ENCODE results near the gene ASB6.
"Not testable (repeated sequence)": the region's sequence is repeated elsewhere in the genome, so short reads cannot be mapped to it uniquely, and the experiment has no call there.

ASB6 gene

DNA sequence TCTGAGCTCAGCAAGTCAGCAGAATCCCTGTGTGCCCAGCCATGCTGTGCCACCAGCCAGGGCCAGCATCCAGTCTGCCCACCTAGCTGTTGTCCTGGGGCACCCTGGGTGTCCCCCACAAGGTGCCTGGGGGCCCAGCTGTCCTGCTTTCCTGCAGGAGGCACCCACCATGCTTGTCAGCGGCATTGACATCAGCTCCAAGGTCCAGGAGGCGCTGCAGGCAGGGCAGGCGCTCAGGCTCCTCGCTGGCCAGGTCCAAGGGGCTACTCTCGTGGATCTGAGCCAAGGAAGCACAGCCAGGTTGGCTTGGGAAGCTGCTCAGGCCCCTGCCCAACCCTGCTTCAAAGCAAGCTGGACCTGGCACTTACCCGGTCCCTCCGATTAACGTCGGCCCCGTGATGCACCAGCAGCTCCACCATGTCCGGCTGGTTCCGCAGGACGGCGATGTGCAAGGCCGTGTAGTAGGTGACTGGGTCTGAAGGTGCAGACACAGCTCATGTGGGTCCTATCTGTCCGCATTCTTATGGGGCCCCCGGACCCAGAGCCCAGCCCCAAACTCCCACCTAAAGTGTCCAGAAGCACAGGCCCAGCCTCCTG lies 2.8 kb downstream of the ASB6 start:
- peaks cover 26% of the 10 kb centered on the region for H3K79me2 ChIP-seq (ENCODE audit: insufficient read depth, low read length)
- no peaks in the 10 kb centered on the region for H4K20me1 ChIP-seq (ENCODE audit: low read depth, low read length)
- TF ChIP-seq, protein P1, sequence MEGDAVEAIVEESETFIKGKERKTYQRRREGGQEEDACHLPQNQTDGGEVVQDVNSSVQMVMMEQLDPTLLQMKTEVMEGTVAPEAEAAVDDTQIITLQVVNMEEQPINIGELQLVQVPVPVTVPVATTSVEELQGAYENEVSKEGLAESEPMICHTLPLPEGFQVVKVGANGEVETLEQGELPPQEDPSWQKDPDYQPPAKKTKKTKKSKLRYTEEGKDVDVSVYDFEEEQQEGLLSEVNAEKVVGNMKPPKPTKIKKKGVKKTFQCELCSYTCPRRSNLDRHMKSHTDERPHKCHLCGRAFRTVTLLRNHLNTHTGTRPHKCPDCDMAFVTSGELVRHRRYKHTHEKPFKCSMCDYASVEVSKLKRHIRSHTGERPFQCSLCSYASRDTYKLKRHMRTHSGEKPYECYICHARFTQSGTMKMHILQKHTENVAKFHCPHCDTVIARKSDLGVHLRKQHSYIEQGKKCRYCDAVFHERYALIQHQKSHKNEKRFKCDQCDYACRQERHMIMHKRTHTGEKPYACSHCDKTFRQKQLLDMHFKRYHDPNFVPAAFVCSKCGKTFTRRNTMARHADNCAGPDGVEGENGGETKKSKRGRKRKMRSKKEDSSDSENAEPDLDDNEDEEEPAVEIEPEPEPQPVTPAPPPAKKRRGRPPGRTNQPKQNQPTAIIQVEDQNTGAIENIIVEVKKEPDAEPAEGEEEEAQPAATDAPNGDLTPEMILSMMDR (IDR thresholded peaks at IDR 0.05; ENCODE audit: insufficient read depth, low read length, poor library complexity, severe bottlenecking), result no peak
- no peak overlapping the region for H3K9ac ChIP-seq (ENCODE audit: low read length)
- H3K27ac ChIP-seq (ENCODE audit: low read depth, low read length), result no peak overlapping the region
- H3K4me2 ChIP-seq (ENCODE audit: low read depth, low read length, poor library complexity, severe bottlenecking), result no peak overlapping the region
- no peaks in the 10 kb centered on the region for H3F3A ChIP-seq (ENCODE audit: insufficient read depth)
- no peaks in the 10 kb centered on the region for H3K36me3 ChIP-seq (ENCODE audit: low read length)
- no peak overlapping the region for H3K4me3 ChIP-seq (ENCODE audit: insufficient read depth, low read length, poor library complexity, severe bottlenecking)
- H2AFZ ChIP-seq (ENCODE audit: low read depth, low read length, severe bottlenecking), result no peak overlapping the region
- H3K9me3 ChIP-seq (ENCODE audit: insufficient read depth, low read length), result no peaks in the 10 kb centered on the region
- H3K27me3 ChIP-seq (ENCODE audit: low read length), result no peaks in the 10 kb centered on the region
- H3K9me2 ChIP-seq (replicated peaks; ENCODE audit: insufficient read depth, low read length), result no peaks in the 10 kb centered on the region

DNA sequence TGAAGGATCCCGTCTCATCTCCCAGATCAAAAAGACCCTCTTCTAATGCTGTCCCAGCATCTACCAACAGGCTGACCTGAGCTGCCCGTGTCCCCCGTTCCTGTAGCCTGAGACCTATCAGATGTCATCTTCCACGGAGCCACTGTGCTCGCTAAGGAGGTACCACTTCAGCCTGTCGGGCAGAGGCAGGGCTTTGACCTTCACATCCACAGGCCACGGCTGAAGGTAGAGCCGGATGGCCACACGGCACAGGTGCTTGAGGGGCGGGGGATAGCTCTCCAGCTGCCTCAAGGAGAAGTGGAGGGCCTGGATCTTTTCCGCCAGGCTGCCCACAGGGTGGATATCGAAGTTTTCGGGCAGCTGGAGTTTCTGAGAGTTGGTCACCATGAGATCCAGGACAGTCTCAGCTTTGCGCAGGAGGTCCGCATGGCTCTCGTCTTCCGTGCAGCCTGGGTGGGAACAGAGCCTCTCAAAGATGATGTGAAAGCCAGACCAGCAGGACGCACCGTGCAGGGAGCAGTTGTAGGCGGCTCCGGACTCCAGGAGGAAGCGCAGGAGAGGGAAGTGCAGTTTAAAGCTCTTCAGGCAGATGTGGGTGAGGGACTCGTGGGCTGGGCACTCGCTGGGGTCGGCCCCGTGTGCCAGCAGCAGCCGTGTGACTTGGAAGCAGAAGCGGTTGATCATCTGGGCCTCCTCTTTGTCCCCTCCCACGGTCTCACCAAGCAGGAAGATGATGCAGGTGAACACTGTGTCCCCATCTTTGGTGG lies 4.1 kb downstream of the ASB6 start:
- Histone ChIP-seq H3K9me3 (ENCODE audit: insufficient read depth, low read length) (no peaks in the 10 kb centered on the region), H3K9ac (ENCODE audit: low read length) (no peak overlapping the region), H3K4me3 (ENCODE audit: insufficient read depth, low read length, poor library complexity, severe bottlenecking) (no peak overlapping the region), H3K4me2 (ENCODE audit: low read depth, low read length, poor library complexity, severe bottlenecking) (no peak overlapping the region), H2AFZ (ENCODE audit: low read depth, low read length, severe bottlenecking) (no peak overlapping the region), H3K9me2 (replicated peaks; ENCODE audit: insufficient read depth, low read length) (no peaks in the 10 kb centered on the region), H4K20me1 (ENCODE audit: low read depth, low read length) (0 out of 2 replicates have a peak, but pooled peaks cover 3% of the 10 kb centered on the region), H3F3A (ENCODE audit: insufficient read depth) (no peaks in the 10 kb centered on the region), H3K36me3 (ENCODE audit: low read length) (no peaks in the 10 kb centered on the region), H3K79me2 (ENCODE audit: insufficient read depth, low read length) (peaks cover 38% of the 10 kb centered on the region), H3K27ac (ENCODE audit: low read depth, low read length) (no peak overlapping the region), H3K27me3 (ENCODE audit: low read length) (no peaks in the 10 kb centered on the region)
- TF ChIP-seq, protein P1 (IDR thresholded peaks at IDR 0.05; ENCODE audit: insufficient read depth, low read length, poor library complexity, severe bottlenecking), result no peak
- no peak for TF ChIP-seq EZH2phosphoT487 (conservative IDR thresholded peaks at IDR 0.05; ENCODE audit: low read length)

DNA sequence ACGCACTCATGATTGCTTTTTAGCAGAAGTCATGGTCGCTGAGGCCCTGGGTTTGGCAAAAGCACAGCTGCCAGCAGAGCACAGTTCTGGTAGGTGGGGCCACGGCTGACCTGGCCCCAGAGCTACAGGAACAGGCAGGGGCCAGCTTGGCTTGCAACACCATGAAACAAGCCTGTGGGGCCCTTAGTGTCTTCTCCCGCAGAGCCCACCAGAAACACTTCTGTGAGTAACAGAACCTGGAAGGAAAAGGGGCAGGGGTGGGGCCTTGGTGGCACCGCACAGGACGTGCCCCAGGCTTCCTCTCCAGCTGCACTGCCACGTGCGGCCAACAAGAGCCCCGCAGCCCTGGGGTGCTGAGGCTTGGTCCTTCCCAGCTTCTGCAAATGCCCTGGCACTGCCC lies 4.8 kb downstream of the ASB6 start:
- Histone ChIP-seq H3K27me3 (ENCODE audit: low read length) (no peaks in the 10 kb centered on the region), H3F3A (ENCODE audit: insufficient read depth) (no peaks in the 10 kb centered on the region), H4K20me1 (ENCODE audit: low read depth, low read length) (0 out of 2 replicates have a peak, but pooled peaks cover 3% of the 10 kb centered on the region), H3K9me2 (replicated peaks; ENCODE audit: insufficient read depth, low read length) (no peaks in the 10 kb centered on the region), H3K9me3 (ENCODE audit: insufficient read depth, low read length) (no peaks in the 10 kb centered on the region), H3K36me3 (ENCODE audit: low read length) (no peaks in the 10 kb centered on the region), H3K4me2 (ENCODE audit: low read depth, low read length, poor library complexity, severe bottlenecking) (no peak overlapping the region), H2AFZ (ENCODE audit: low read depth, low read length, severe bottlenecking) (no peak overlapping the region), H3K27ac (ENCODE audit: low read depth, low read length) (no peak overlapping the region), H3K4me3 (ENCODE audit: insufficient read depth, low read length, poor library complexity, severe bottlenecking) (no peak overlapping the region), H3K79me2 (ENCODE audit: insufficient read depth, low read length) (peaks cover 46% of the 10 kb centered on the region), H3K9ac (ENCODE audit: low read length) (no peak overlapping the region)
- TF ChIP-seq, protein P1 (IDR thresholded peaks at IDR 0.05; ENCODE audit: insufficient read depth, low read length, poor library complexity, severe bottlenecking), result no peak
- TF ChIP-seq EZH2phosphoT487 (conservative IDR thresholded peaks at IDR 0.05; ENCODE audit: low read length), result no peak

DNA sequence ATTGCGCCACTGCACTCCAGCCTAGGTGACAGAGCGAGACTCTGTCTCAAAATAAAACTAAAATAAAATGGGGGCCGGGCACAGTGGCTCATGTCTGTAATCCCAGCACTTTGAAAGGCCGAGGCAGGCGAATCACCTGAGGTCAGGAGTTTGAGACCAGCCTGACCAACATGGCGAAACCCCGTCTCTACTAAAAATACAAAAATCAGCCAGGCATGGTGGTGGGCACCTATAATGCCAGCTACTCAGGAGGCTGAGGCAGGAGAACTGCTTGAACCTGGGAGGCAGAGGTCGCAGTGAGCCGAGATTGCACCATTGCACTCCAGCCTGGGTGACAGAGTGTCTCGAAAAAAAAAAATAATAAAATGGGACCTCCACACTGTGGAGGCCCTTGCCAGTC lies 5.6 kb downstream of the ASB6 start:
- not testable (repeated sequence) for H3K27ac ChIP-seq (ENCODE audit: low read depth, low read length); H3F3A ChIP-seq (ENCODE audit: insufficient read depth); H3K27me3 ChIP-seq (ENCODE audit: low read length); H3K4me2 ChIP-seq (ENCODE audit: low read depth, low read length, poor library complexity, severe bottlenecking); H2AFZ ChIP-seq (ENCODE audit: low read depth, low read length, severe bottlenecking); H3K9ac ChIP-seq (ENCODE audit: low read length); H3K9me2 ChIP-seq (replicated peaks; ENCODE audit: insufficient read depth, low read length); H4K20me1 ChIP-seq (ENCODE audit: low read depth, low read length); H3K4me3 ChIP-seq (ENCODE audit: insufficient read depth, low read length, poor library complexity, severe bottlenecking); H3K36me3 ChIP-seq (ENCODE audit: low read length); H3K9me3 ChIP-seq (ENCODE audit: insufficient read depth, low read length)
- peaks cover 47% of the 10 kb centered on the region for H3K79me2 ChIP-seq (ENCODE audit: insufficient read depth, low read length)

Measured in SU-DHL-6 (cell line).